GM19099 (cell line): ENCODE measurements around the gene GGT7.
A peak's percentile ranks its signal among the peaks of the same experiment; 100 is the strongest.

Experiments used
- POLR2A ChIP-seq: IDR thresholded peaks from 3 replicates; pipeline ENCODE4 v1.6.1; 2011; ENCODE audit warnings: low read depth; ENCODE audit not compliant: insufficient read length; ENCODE audit errors: extremely low read depth

The GGT7 gene

DNA sequence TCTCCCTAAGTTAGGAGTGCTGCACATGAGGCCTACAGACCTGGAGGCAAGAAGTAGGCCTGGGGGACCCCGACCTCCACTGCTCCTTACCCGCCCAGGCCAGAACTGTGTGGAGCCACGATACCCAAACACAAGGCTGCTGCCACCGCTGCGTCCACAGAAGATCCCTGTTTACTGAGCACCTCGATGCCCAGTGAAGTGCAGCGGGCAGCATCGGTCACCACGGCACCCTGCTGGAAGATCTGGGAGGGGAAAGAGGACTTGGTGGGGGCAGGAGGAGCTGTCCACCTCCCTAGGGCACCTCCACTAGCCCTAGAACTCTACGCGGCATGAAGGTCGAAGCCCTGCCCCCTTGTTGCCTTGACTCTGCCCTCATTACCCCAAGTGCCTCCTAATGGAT, 9.9 kb downstream of the GGT7 start:
- TF ChIP-seq POLR2A: no peak

DNA sequence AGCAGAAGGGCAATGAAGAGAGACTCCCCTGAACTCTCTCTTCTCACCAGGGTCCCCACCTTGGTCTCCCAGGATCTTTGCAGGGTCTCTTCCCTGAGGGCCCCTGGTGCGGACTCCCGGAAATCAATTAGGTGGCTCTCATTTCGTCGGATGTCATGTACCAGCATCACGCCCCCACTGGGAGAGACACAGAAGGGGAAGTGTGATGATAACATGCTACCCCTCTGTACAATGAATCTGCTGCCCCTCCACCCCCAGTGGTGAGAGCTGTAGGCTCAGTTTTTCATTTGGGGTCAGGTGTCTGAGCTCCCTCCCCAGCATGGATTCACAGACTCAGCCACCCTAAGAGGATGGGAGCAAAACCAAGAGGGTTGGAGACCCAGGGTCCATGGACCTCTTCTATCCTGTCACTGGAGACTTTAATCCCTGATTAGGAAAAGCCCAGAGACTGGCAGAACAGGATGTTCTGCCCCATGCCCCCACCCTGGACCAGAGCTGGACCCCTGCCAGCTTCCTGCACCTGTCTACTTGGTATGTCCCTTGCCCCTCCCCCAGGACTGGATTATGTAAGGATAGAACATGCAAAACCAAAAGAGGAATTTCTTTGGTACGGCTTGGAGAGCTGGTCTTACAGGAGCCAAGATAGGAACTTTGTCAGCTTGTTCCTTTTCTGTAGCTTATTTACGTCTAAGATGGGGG, 11.1 kb downstream of the GGT7 start:
- TF ChIP-seq POLR2A: no peak

DNA sequence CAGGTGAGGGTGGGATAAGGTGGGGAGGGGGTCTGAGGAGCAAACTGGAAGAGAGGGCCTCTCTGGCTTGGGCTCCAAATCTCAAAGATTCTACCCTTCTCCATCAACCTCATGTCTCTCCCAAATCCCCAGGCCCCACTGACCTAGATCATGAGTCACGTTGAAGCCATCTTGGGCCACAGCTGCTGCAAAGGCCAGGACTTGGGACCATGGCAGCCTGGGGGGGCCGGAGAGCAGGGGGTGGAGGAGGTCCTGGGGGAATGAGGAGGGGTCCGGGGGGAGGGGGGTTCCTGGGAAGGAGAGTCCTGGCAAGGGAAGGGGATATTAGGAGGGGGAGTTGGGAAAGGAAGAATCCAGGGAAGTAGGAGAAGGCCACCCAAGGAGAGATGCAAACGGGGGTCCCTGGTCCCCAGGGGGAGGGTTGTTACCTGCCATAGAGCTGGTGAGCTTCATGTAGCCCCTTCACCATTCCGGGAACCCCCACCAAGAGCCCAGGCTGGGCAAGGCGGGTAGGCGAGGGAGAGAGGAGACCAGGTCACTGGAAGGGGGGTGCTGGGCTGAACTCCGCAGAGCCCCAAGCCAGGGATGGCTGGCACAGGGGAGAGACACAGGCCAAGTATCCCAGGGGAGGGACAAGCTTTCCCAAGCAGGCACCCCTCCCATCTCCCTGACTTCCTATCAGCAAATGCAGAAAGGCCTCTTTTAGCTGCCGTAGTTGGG, 12.7 kb downstream of the GGT7 start:
- TF ChIP-seq POLR2A: no peak

DNA sequence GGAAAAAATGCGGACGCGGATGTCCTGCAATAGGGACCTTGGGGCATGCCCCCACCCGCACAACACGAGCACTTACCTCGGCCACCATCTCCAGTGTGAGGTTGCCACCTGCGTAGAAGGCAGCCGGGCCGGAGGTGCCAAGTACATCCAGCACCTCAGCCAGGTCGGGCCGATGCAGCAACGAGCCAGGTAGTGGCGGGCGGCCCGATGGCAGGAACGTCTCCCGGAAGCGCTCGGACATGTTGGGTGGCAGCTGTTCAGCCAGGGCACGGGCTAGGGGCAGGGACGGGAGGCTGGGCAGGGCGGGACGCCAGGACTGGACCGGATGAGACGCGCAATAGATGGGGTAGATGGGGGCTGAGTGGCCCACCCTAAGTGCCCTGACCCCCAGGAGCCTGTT, 13.3 kb downstream of the GGT7 start:
- TF ChIP-seq POLR2A: no peak

DNA sequence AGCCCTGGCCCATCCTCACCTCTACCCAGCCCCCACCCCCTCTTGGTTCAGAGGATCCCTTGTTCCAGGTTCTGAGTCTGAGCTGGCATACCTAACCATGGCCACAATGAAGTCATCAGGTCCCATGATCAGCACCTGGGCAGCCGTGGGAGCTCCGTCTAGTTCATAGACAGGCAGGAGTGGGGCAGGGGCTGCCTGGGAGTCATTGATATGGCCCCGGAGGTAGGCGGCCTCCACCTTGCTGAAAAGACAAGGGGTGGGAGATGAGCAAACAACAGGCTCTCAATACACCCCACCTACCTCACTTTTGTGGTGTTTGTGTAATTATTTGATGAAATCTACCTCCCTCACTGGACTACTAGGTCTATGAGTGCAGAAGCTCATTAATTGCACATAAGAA, 20.4 kb downstream of the GGT7 start:
- TF ChIP-seq POLR2A: no peak

DNA sequence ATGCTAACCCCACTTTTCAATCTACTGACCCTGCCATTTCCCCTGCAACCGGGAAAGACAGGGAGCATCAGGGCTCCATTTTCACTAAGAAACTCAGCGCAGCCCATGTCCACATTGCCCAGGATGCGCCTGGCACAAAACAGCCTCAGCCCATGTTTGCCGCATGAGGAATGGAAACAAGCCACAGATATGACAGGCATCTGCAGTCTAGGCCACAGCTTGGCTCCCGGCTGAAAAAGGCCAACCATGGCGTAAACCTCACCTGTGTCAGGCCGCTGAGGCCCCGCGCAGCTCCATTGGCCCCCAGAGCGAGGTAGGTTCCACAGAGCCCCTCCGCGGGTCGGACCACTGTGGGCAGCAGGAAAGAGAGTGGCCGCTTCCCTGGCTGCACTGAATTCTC, 21.7 kb downstream of the GGT7 start:
- TF ChIP-seq POLR2A: no peak

DNA sequence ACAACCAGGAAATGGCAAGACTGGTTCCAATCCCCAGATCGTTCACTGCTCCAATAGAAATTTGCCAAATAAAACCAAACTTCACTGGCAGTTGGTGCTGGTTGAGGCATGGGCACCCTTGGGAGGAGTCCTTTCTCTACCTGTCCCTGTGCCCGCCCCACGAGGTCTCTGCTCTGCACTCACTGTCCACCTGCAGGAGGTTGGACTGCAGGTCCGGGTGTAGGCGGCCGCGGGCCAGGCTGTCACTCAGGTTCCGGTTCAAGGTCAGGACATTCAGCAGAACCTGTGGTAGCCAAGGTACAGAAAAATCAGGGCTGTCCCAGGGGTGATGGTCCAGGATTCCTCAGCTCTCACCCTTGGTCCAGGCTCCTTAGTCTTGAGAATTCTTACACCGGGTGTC, 22.9 kb downstream of the GGT7 start:
- no peak for TF ChIP-seq POLR2A

DNA sequence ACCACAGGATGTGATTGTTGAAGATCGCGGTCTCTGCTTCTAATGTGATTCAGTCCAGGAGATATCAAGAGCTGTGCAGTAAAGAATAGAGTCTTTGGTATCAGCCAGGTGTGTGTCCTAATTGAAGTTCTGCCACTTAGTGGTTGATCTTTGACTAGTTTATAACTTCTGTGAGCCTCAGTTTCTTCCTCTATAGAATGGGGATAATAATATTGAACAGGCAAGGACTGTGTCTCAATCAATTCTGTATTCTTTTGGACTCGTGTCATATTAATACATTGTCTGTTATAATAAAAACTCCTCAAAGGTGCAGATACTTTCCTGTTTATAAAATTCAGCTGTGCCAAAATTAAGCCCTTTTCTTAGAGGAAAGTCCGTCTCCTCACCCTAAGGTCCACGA, 24.1 kb downstream of the GGT7 start:
- no peak for TF ChIP-seq POLR2A

DNA sequence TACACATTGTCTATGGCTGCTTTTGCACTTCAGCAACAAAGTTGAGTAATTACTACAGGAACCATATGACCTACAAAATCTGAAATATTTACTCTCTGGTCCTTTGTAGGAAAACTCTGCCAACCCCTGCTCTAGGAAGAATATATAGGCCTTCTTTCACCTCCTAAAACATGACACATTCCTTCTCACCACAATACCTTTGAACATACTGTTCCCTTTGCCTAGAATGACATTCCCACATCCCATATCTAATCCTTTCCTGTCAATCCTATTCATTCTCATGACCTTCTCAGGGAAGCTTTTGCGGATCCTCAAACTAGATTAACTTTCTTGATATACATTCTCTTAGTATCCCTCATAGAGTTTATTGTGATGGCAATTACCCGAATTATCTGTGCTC, 29.2 kb downstream of the GGT7 start:
- TF ChIP-seq POLR2A: no peak

DNA sequence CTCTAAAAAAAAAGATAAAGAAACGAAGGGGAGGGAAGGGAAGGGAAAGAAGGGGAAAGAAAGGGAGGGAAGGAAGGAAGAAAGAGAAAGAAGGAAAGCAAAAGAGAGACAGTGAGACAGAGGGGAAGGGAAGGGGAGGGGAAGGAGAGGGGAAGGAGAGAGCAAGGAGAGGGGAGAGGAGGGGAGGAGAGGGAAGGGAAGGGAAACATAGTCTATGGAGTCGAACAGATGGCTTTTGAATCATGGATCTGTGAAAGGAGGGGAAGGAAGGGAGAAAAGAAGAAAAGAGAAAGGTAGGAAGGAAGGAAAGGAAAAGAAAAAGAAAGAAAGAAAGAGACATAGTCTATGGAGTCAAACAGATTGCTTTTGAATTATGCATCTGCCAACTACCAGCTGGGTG, 30.5 kb downstream of the GGT7 start:
- TF ChIP-seq POLR2A: no peak

DNA sequence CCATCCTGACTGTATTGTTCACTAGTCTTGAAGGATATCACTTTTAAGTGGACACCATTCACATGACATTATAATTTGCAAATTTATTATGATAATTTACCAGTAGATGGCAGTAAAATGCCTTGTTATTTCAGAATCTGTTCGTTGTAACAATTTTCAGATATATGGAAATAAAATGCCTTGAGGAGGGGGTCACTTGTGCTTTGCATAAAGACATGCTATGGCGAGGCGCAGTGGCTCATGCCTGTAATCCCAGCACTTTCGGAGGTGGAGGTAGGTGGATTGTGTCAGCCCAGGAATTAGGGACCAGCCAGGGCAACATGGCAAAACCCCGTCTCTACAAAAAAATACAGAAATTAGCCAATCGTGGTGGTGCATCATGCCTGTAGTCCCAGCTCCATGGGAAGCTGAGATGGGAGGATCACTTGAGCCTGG, 38.2 kb downstream of the GGT7 start:
- no peak for TF ChIP-seq POLR2A

DNA sequence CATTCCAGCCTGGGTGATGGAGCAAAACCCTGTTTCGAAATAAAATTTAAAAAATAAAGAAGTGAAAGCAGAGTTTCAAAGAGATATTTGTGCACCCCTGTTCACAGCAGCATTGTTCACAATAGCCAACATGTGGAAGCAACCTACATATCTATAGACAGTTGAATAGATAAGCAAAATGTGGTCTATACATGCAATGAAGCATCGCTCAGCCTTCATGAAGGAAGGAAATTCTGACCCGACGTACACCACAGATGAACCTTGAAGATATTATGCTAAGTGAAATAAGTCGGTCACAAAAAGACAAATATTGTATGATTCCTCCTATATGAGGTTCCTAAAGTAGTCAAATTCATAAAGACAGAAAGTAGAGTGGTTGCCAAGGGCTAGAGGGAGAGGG, 40.7 kb downstream of the GGT7 start:
- no peak for TF ChIP-seq POLR2A

DNA sequence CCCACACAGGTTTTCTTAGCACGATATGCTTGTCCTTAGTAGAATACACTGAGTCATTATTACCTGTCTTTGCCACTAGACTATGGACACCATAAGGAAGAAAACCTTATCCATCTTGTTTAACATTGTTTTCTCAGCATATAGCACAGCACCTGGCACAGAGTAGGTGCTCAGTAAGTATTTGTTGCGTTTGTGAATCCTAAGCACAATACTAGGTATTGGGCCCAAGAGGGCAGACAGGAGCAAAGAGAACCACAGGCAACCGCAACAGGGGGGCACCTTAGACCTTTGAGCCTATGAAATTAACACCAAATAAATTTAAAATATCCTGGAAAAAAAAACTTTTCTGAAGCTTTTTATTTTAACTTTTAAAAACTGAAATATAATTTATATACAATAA, 43.5 kb downstream of the GGT7 start:
- no peak for TF ChIP-seq POLR2A

DNA sequence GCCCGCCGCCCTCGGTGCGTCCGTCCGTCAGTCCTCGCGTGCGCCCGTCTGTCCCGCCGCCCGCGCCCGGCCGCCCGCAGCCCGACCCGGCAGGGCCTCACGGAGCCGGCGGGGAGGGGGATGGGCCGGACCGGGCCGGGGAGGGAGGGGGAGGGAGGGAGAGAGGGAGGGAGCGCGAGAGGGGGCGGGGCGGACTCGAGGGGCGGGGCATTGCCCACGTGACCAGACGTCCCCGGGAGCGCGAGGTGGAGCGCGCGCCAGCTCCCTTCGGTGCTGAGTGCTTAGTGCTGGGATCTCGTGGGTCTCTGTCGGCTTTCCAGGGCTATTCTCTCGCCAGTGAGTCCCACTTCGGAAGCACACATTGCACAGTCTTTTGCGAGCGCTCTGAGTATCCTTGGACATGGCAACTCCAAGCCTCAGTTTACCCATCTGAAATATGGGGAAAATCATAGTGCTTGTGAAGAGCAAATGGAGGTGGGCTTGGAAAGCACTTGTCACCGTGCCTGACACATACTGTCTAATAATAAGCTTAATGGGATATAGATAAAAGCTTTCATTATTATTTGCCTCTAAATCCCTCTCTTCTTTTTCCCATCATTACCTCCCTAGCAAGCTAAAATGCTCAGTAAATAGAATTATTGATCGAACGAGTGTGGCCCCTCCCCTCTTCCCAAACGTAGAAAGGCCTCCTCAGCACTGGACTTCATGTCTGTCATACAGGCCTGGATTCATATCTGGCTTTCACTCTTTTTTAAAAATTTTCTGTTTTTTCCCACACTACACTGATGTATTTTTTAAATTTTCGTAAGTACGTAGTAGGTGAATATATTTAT, 46.9 kb downstream of the GGT7 start, which contains the start of gene NCOA6:
NCOA6 (minus strand) TSS at position 122 of the 833 bp plus-strand sequence. CDS start 43,296 bp downstream, outside the sequence.
- peak; percentile 26 for TF ChIP-seq POLR2A

DNA sequence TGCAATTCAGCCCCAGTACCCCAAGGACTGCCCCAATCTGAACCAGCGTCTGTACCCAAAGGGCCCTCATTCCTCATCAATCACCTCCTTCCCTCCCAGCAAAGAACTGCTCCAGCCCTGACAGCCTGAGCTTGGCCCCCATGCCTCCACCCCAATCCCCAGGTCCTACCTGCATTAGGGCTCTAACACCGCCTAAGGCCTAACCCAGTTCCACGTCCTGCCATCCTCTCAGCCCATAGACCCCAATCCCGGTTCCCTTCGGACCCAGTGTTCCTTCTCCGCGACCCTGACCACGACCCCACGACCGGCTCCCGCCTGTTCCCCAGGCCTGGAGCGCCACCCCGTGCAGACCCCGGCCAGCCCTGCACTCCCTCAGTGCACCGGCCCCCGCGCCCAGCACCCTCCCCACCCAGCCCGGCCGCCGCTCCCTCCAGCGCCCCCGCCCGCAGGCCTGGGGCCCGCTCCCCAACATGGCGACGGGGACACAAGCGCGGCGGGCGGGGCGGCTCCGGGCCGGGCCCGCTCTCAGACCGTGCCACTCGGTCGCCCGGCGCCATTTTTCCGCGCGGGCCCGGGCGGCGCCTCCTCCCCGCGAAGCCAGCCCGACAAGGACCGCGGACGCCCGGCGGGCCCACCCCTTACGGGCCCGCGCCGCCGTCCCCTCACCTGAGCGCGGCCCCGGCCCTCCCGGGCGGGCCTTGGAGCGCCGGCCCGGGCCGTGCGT, 47.7 kb downstream of the GGT7 start:
- peak; percentile 68 for TF ChIP-seq POLR2A

DNA sequence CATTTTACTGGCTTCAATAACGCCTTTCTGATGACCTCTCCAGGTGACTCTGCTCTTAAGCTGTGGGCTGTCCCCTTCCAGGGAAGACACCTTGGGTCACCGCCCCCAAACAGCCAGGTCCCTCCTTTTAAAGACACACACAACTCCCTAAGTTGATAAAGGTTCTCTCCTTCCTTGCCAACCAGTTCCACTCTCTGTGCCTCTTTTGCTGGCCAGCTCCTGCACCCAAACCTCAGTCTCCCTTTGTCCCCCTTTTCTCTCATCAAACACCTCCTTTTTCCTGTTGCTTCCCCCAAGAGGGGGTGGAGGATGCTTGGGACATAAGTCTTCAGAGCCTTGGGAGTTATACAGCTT, 48.2 kb downstream of the GGT7 start:
- TF ChIP-seq POLR2A: no peak

DNA sequence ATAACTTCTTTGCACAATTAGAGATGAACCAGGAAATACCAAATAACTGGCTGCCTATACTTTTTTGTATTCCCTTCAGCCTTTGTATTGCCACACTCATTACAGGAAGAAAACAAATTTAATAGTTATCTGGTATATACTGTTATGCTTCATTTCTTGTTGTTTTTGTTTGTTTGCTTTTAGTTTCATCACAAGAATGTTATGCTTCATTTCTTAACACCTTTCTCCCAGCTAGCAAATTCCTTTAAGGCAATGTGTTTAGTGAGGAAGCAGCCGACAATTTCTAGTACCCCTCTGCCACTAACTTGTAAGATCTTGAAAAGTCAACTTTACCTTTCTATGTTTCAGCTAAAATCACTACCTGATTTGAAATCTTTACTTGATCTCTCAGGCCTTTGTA, 48.6 kb downstream of the GGT7 start:
- TF ChIP-seq POLR2A: no peak
